ENCODE data around the gene PHF3.

PHF3 gene, protein sequence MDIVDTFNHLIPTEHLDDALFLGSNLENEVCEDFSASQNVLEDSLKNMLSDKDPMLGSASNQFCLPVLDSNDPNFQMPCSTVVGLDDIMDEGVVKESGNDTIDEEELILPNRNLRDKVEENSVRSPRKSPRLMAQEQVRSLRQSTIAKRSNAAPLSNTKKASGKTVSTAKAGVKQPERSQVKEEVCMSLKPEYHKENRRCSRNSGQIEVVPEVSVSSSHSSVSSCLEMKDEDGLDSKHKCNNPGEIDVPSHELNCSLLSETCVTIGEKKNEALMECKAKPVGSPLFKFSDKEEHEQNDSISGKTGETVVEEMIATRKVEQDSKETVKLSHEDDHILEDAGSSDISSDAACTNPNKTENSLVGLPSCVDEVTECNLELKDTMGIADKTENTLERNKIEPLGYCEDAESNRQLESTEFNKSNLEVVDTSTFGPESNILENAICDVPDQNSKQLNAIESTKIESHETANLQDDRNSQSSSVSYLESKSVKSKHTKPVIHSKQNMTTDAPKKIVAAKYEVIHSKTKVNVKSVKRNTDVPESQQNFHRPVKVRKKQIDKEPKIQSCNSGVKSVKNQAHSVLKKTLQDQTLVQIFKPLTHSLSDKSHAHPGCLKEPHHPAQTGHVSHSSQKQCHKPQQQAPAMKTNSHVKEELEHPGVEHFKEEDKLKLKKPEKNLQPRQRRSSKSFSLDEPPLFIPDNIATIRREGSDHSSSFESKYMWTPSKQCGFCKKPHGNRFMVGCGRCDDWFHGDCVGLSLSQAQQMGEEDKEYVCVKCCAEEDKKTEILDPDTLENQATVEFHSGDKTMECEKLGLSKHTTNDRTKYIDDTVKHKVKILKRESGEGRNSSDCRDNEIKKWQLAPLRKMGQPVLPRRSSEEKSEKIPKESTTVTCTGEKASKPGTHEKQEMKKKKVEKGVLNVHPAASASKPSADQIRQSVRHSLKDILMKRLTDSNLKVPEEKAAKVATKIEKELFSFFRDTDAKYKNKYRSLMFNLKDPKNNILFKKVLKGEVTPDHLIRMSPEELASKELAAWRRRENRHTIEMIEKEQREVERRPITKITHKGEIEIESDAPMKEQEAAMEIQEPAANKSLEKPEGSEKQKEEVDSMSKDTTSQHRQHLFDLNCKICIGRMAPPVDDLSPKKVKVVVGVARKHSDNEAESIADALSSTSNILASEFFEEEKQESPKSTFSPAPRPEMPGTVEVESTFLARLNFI (N-terminal part only)

DNA sequence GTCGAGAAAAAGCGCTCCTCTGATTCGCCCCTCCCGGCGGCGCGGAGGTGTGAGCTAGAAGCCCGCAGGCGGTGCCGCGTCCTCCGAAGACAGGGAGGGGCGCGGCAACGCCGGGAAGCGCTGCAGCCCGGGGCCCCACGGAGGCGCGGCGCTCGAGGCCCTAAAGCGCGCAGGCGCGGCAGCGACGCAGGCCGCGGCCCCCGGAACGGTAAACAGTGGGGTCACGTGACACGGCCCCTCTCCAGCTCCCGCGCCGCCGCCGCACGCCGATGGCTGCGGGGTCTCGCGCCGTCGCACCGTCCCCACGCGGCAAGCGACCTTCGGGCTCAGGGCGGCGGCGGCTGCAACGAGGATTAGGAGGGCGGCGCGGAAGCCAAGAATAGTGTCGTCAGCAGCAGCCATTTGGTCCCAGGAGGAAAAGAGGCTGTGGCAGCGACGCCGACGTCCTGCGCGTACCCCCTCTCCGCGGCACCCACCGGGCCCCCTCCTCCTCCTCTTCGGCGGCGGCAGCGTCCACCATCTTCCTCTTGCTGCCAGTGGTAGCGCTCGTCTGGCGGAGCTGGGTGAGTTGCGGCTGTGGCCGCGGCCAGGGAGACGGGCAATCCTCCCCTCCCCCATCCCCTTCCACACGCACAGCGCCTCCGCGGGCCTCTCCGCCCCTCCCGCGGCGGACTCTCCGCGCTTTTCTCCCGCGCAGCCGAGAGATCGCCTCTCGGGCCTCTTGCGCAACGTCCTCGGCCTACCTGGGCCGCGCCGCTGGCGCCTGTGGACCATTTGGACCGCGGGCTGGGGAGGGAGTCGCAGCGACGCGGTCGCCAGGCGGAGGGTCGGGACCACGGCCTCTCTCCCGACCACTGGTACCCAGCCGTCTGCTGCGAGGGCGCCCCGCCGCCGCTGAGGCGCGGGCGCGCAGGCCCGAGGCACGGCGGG lies at the start of gene PHF3:
Gene PHF3 (plus strand): TSS at position 215 of the 930 bp plus-strand sequence. CDS start 10,750 bp downstream, outside the sequence.
- DNase-seq (ENCODE audit: insufficient read length, low spot score) (peak; percentile 73), FAIRE-seq (peak; percentile 27)
- TF ChIP-seq POLR2A (IDR thresholded peaks at IDR 0.05; ENCODE audit: low read depth, low read length) = peak; percentile 47; the same call in 1 of the 2 replicates

DNA sequence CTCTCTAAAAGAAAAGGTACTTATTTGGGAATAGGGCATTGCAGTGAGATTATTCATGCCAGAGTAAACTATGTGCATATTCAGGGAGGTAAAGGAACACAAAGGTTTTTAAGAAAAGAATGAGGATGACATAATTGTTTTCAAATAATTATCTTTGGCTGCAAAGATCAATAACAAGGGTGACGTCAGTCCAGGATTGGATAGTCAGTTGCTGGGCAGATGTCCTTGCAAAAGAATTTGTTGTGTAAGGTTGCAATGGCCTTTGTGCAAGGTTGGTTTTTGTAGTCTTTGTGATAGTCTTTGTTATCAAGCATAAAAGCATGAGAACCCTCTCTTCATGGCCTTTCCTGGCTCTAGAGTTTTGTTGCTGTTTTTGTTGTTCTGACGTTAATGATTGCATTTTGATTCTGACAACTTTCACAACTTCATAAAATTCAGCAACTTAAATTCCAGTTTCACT lies 45.6 kb upstream of the PHF3 start:
- FAIRE-seq (no peak), DNase-seq (ENCODE audit: insufficient read length, low spot score) (no peak)
- TF ChIP-seq POLR2A (IDR thresholded peaks at IDR 0.05; ENCODE audit: low read depth, low read length) = no peak

DNA sequence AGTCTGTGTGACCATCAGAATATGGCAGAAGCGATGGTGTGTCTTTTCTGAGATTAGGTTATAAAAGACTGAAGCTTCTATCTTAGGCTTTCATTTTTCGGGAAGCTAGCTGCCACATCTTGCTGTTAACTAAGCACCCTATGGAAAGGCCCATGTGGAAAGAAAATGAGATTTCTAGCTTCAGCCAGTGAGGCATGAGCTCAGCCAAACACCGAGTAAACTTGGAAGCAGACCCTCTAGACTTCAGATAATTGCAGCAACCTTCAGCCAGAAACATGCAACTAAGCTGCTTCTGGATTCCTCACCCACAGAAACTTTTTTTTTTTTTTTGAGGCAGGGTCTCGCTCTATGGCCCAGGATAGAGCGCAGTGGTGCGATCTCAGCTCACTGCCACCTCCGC lies 42.7 kb upstream of the PHF3 start:
- no peak for DNase-seq (ENCODE audit: insufficient read length, low spot score)
- FAIRE-seq = no peak
- TF ChIP-seq POLR2A (IDR thresholded peaks at IDR 0.05; ENCODE audit: low read depth, low read length) = no peak

DNA sequence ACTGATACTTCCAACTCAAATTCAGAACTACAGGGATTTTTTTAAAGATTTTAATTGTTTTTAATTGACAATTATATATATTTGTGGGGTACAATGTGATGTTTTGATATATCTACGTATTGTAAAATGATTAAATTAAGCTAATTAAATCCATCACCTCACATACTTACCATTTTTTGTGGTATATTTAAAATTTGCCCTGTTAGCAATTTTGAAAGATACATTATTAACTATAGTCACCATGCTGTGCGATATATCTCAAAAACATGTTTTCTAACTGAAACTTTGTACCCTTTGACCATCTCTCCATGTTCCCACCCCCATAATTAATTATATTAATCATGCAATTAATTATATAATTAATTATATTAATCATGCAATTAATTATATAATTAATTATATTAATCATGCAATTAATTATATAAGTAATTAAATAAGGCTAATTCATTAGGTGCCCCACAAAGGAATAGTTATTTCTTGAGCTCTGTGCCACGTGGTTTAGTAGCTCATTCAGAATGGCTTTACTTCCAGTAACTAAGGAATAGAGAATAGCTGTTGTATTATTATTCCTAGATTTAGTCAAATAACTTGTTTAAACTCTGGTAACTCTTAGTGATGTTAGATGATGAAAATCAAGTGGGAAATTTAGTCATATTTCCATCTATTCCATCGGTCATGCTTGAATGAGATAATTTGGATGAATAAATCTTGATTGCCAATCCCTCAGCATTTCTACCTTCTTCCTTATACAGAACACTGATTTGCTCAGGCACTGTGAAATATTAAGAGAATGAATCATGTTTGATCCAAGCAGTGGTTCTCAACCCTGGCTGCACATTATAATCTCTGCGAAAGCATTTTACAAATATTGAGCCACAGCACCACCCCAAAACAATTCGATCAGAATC lies 38.2 kb upstream of the PHF3 start:
- no peak for TF ChIP-seq POLR2A (IDR thresholded peaks at IDR 0.05; ENCODE audit: low read depth, low read length)
- FAIRE-seq (peak; percentile 43), DNase-seq (ENCODE audit: insufficient read length, low spot score) (no peak)

DNA sequence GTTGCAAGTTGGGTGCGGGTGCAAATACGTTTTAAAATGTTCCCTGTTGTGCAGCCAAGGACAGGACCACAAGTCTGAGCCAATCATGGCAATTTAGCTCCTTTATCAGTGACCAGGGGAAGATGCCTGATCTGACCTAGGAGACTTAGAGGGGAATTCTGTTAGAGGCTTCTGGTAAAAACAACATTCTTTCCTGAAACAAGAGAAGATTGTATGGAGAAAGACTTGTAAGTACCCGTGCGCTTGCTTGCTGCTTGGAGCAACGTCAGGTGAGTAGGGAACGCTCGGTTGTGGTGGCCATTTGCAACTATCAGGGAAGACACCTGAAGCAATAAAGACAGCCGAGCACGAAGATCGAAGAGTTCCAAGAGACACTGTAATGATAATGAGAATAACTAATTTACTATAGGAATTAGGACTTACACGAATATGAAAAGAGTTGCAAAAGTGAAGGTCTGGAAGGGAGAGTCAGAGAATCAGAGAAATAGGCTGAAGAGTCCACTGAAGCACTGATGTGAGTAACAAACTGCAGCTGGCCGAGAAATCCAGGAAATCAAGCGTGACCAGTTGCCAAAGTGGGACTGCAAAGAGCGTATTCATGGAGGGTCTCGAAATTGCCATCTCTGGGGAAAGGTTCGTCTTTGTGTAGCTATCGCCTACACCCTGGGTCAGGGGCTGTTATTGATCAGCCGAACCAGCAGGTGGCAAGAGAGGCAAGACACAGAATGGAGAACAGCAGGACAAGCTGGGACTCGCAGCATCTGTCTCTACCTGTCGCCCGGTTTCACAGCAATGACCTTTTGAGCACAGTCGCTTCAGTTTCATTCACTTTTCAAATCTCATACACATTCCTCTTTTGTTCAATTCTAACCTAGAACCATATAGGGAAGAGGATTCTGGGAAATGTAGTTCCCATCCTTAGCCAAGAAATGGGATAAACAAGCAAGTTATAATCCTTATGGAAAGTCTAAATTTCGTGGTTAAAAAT lies 37.3 kb upstream of the PHF3 start:
- FAIRE-seq = peak; percentile 95
- peak; percentile 49 for DNase-seq (ENCODE audit: insufficient read length, low spot score)
- TF ChIP-seq POLR2A (IDR thresholded peaks at IDR 0.05; ENCODE audit: low read depth, low read length) = no peak

DNA sequence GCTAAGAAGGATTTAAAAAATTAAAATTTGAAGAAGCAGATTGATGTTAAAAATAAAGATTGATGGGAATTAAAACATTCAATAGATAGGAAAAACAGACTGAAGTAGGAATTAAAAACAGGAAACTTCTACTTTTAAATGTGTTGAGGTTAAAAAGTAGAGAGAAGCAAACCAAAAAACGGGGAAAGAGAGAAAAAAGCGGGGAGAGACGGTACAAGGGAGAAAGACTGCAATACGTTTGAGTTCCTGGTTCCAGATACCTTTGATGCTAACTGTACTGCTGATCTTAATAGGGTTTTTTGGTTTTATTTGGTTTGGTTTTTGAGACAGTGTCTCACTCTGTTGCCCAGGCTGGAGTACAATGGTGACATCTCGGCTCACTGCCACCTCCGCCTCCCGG lies 36.4 kb upstream of the PHF3 start:
- DNase-seq (ENCODE audit: insufficient read length, low spot score) = no peak
- TF ChIP-seq POLR2A (IDR thresholded peaks at IDR 0.05; ENCODE audit: low read depth, low read length) = no peak
- FAIRE-seq = no peak

DNA sequence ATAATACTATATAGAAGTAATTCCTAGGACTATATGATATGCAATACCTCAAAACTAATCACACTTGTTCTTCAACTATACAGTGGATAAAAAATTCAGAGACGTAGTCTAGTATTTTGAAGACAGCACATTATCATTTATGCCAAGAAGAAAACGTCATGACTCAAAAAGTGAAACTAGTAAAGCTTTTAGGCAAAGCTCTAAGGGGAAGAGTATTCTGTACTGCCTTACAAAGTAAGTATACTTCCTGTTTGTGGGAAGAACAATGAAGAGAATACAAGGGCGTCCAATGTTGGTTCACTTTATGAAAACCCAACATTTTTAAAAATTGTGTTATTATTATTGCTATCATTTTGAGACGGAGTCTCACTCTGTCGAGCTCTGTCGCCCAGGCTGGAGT lies 35.5 kb upstream of the PHF3 start:
- no peak for FAIRE-seq
- no peak for DNase-seq (ENCODE audit: insufficient read length, low spot score)
- no peak for TF ChIP-seq POLR2A (IDR thresholded peaks at IDR 0.05; ENCODE audit: low read depth, low read length)

DNA sequence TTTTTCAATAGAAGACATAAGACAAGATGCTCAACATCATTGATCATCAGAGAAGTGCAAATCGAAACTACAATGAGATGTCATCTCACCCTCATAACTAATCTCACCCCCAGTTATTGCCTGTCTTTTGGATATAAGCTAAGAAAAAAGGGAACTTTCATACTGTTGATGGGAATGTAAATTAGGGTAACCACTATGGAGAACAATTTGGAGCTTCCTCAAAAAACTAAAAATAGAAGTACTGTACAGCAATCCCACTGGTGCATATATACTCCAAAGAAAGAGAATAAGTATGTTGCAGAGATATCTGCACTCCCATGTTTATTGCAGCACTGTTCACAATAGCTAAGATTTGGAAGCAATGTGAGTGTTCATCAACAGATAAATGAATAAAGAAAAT lies 26.4 kb upstream of the PHF3 start:
- DNase-seq (ENCODE audit: insufficient read length, low spot score) (no peak), FAIRE-seq (no peak)
- no peak for TF ChIP-seq POLR2A (IDR thresholded peaks at IDR 0.05; ENCODE audit: low read depth, low read length)

DNA sequence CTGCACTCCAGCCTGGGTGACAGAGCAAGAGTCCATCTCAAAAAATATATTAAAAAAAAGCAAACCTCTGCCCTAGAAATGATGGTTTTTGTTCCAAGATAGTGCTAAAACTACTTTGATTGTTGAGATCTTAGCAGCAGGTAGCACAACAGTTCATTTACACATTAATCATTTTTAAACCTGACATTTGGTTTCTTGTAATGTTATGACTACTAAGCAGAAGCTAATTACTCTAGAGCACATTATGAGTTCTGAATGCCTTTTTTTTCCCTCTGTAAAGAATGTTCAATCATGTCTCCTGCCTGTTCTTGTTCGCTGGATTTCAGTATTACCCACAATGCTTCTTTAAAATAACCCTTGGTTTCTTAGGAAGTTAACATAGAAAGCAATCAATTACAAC lies 24.7 kb upstream of the PHF3 start:
- FAIRE-seq = no peak
- no peak for TF ChIP-seq POLR2A (IDR thresholded peaks at IDR 0.05; ENCODE audit: low read depth, low read length)
- no peak for DNase-seq (ENCODE audit: insufficient read length, low spot score)

DNA sequence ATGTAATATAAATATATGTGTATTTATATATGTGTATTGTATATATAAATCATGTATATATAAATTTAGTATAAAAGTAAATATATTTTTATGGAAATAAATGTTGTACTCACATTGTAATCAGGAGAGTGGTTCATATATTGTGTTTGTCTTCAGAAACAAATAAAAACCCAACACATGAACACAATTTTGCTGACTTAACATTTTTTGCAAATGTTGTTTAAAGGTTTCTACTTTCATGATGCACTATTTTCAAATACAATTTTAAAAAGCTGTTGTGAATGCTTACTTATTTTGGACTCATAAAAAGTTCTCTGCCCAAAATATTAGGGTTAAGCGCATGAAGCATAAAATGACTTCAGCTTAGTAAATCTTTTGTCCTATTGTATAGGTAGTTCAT lies 24.0 kb upstream of the PHF3 start:
- no peak for TF ChIP-seq POLR2A (IDR thresholded peaks at IDR 0.05; ENCODE audit: low read depth, low read length)
- DNase-seq (ENCODE audit: insufficient read length, low spot score) = no peak
- no peak for FAIRE-seq

DNA sequence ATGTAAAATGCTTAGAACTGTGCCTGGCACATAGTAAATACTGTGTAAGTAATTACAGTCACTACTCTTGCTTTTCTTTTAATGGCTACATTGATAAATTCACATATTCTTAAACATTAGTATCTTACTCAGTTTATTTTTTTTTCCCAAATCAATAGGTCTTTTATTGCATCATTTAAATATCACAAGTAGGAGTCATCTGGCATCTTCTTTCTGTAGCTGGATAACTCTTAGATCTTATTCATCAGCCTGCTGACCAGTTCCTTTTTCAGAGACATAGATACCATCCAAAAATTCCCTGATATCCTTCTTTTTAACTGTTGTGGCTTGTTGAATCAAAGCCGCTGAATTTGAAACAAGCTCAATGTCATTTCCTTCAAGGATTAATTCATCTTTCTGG lies 20.0 kb upstream of the PHF3 start:
- DNase-seq (ENCODE audit: insufficient read length, low spot score) (no peak), FAIRE-seq (no peak)
- TF ChIP-seq POLR2A (IDR thresholded peaks at IDR 0.05; ENCODE audit: low read depth, low read length) = no peak

Measured in H54 (cell line).